Transverse colon (tissue), 4 donors: Measurements from ENCODE around the gene KIF1A. TPM values are rescaled to one million over a fixed set of nuclear protein-coding genes. Genes with fewer than 3 reads are reported as not detected.

Experiments
- DNase-seq: peaks from one replicate; pipeline ENCODE4 v3.0.0-alpha.2; 2019
- H3K27ac ChIP-seq, 4 donors: fragments of 200-600 bp; sonication (generic); 2 replicates each; pipeline ENCODE4 v1.5.1; 2016 to 2018; ENCODE audit warnings: inconsistent platforms in 4 of 4
- H3K27me3 ChIP-seq: fragments of 200-600 bp; sonication (generic); 2 replicates; pipeline ENCODE4 v1.5.1; 2017; ENCODE audit warnings: inconsistent platforms
- H3K36me3 ChIP-seq, 4 donors: fragments of 200-600 bp; sonication (generic); 2 replicates each; pipeline ENCODE4 v1.5.1; 2017 to 2019; ENCODE audit warnings: inconsistent platforms in 4 of 4
- H3K4me1 ChIP-seq, 4 donors: fragments of 200-600 bp; sonication (generic); 2 replicates each; pipeline ENCODE4 v1.5.1; 2017 to 2020; ENCODE audit warnings: inconsistent platforms in 4 of 4
- H3K4me3 ChIP-seq, 4 donors: fragments of 200-600 bp; sonication (generic); 1 replicate in 1 of 4; 2 replicates in 3 of 4; pipeline versions ENCODE4 v1.5.1 to v1.6.1; 2017 to 2019; ENCODE audit warnings: inconsistent platforms in 4 of 4
- H3K9me3 ChIP-seq, 2 donors: fragments of 200-600 bp; sonication (generic); 2 replicates each; pipeline ENCODE4 v1.5.1; 2017 to 2019; ENCODE audit warnings: inconsistent platforms in 2 of 2
- CTCF ChIP-seq, 5 experiments: fragments of 200-600 bp in 3 of 5; fragments of 450-650 bp in 2 of 5; sonication (generic) in 3 of 5; IDR thresholded peaks; 1 replicate in 2 of 5; 2 replicates in 3 of 5; pipeline ENCODE4 v1.5.1; 2016 to 2017; ENCODE audit warnings: antibody characterized with exemption in 5 of 5, inconsistent platforms in 3 of 5, mild to moderate bottlenecking in 2 of 5, moderate library complexity in 1 of 5
- EP300 ChIP-seq: sonication (generic); formaldehyde crosslinking; IDR thresholded peaks from one replicate; pipeline ENCODE4 v1.6.1; 2017; ENCODE audit warnings: antibody characterized with exemption, low read depth
- POLR2A ChIP-seq: fragments of 450-650 bp; IDR thresholded peaks from one replicate; pipeline ENCODE4 v1.6.1; 2016; ENCODE audit warnings: antibody characterized with exemption, mild to moderate bottlenecking, moderate library complexity
- POLR2AphosphoS5 ChIP-seq, 3 donors: sonication (generic); formaldehyde crosslinking; IDR thresholded peaks; one replicate each; pipeline ENCODE4 v1.6.1; 2016; ENCODE audit warnings: antibody characterized with exemption in 3 of 3
- WGBS, 2 donors: methylation state at CpG; one replicate each; pipeline ENCODE4 v1.1.5; 2018; ENCODE audit warnings: low coverage in 1 of 2; 5-methylcytosine and 5-hydroxymethylcytosine counted together
- in situ Hi-C, 4 donors: fragments of 200-750 bp; cut with MboI; loops; one replicate each; pipeline versions ENCODE4 v1.15.0 to v1.15.1; 2017; ENCODE audit warnings: low sequenced_read_pairs in 3 of 4, low pct_ligation_motif_present in 1 of 4, low pct_unique_long_range_greater_than_20kb in 1 of 4
- intact Hi-C: fragments of 100-400 bp; cut with DNase I; formaldehyde crosslinking; loops from one replicate; pipeline ENCODE4 v1.15.1; 2023; ENCODE audit warnings: low total_unique reads
- total RNA-seq, 4 donors: library from RNA; depleted of rRNA; stranded (reverse); fragments of >200 nt; gene quantifications; one replicate each; pipeline ENCODE4 v1.1.0, GENCODE V29; 2016

KIF1A gene
- total RNA-seq, 4 donors from 2014 or later: 0.40 to 3.4 (median 2.9) TPM

DNA sequence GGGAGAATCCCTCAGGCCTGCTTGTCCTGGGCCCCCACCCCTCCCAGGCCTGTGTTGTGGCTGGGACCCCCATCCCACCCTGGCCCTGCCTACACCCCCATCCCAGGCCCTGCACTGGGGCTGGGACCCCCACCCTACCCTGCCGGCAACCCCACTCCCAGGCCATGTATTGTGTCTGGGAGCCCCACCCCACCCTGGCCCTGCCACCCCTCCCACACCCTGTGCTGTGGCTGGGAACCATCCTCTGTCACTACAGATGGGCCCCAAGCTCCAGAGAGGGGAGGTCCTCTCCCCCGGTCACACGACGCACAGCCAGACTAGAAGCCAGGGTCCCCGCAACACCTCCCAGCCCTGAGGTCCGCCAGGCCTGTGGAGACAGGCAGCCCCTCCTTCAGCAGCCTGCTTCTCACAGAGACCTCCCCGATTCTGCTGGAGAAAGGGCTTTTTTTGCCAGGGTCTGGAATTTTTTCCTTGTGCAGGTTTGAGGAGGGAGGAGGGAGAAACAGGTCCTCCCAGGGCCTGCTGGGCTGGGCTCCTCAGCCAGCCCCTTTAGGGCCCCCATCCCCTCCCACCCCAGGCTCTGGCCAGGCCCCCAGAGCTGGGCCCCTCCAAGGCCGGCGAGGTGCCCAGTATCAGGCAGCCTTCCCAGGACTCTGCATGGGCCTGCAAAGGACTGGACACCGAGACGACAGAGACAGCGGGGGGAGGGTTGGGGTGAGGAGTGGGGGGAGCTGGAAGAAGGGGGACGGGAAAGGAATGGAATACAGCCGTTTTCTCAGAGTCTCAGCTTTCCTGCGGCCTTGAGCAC, 28.0 kb downstream of the KIF1A start:
- no peaks in the 10 kb centered on the region for H3K4me1 ChIP-seq
- no peak for DNase-seq
- no peaks in the 10 kb centered on the region for H3K27me3 ChIP-seq
- H3K27ac ChIP-seq: no peak overlapping the region
- intact Hi-C loops: no loop called here
- 75% methylated on average over 15 of the region's 15 CpGs; no CpG with 5 or more reads in 1 of the 2 donors for WGBS, 2 donors
- TF ChIP-seq POLR2AphosphoS5 (IDR thresholded peaks at IDR 0.05) (no peak), CTCF (IDR thresholded peaks at IDR 0.05) (no peak), POLR2A (no peak), EP300 (no peak)
- no peaks in the 10 kb centered on the region for H3K9me3 ChIP-seq
- in situ Hi-C loops: no loop called here
- no peaks in the 10 kb centered on the region for H3K36me3 ChIP-seq
- no peak overlapping the region for H3K4me3 ChIP-seq

- Histone ChIP-seq H3K36me3 (no peaks in the 10 kb centered on the region), H3K27ac (no peak overlapping the region), H3K4me1 (no peaks in the 10 kb centered on the region), H3K9me3 (no peaks in the 10 kb centered on the region), H3K27me3 (no peaks in the 10 kb centered on the region), H3K4me3 (no peak overlapping the region)
- WGBS, 2 donors: 83% methylated on average over 17 of the region's 19 CpGs; no CpG with 5 or more reads in 1 of the 2 donors
- in situ Hi-C loops (no loop called here), intact Hi-C loops (no loop called here)
- TF ChIP-seq EP300 (no peak), CTCF (IDR thresholded peaks at IDR 0.05) (no peak), POLR2AphosphoS5 (IDR thresholded peaks at IDR 0.05) (no peak)
- no peak for DNase-seq
These were observed 28.7 kb downstream of the KIF1A start for GRCh38 chr2:240791221-240791800.

GRCh38 chr2:240790370-240791220, 29.4 kb downstream of the KIF1A start:
- no peaks in the 10 kb centered on the region for H3K9me3 ChIP-seq
- no peak overlapping the region for H3K4me3 ChIP-seq
- peaks cover 5% of the 10 kb centered on the region for H3K27me3 ChIP-seq
- H3K4me1 ChIP-seq: no peaks in the 10 kb centered on the region
- TF ChIP-seq POLR2AphosphoS5 (IDR thresholded peaks at IDR 0.05) (no peak), EP300 (no peak), CTCF (IDR thresholded peaks at IDR 0.05) (no peak), POLR2A (no peak)
- WGBS, 2 donors: 73 to 86% methylated on average over 2 to 17 of the region's 21 CpGs
- intact Hi-C loops: no loop called here
- no peak overlapping the region for H3K27ac ChIP-seq
- DNase-seq: no peak
- no peaks in the 10 kb centered on the region for H3K36me3 ChIP-seq
- in situ Hi-C loops: no loop called here
